GM19240 (cell line): Measurements from ENCODE around the gene CALML5.

Source experiments
- DNase-seq: peaks from one replicate; pipeline ENCODE4 v3.0.0; 2011; ENCODE audit warnings: low spot score; ENCODE audit not compliant: insufficient read length

The CALML5 gene

DNA sequence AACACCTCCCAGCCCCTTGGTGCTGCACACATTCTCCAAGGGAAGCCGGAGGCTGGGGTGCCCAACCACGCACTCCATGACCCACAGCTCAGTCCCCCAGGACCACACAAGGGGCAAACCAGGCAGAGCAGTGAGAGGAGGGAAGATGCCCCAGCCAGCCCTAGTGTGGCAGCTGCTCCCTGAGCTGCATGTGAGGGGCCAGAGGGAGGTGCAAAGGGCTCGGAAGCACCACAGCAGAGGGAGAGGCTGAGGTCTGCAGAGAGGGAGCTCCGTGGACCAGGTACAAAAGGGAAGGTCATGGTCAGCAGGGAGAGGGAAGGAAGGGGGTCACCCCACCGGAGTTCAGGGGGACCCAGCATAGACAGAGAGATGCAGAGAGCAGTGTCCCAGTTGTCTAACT, 1.5 kb upstream of the CALML5 start:
- DNase-seq: no peak

DNA sequence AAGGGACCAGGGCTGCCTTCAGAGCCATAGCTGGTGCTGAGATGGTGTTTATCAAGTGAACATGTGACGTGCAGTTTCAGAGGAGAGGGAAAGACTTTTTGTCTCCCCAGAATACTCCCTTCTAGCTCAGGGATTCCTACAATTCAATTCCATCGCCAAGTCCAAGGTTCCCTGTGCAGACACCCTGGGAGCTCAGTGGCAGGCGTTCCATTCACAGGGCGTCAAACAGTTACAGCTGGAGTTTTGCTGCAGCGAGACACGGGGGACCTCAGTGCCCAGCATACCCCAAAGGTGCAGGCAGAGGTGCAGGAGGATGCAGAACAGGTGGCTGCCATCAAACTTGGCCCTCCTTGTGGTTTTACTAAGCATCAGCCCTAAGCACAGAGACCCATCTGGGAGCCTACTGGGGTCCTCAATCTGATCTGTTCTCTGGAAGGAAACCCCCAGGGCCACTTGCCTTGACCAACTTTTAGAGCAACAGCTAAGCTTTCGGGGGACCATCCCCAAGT, 846 bp upstream of the CALML5 start:
- DNase-seq: no peak

- no peak for DNase-seq
These were observed 428 bp downstream of the CALML5 start for GRCh38 chr10:5498791-5499492.

GRCh38 chr10:5497948-5498730, 1.2 kb downstream of the CALML5 start:
- DNase-seq: no peak

GRCh38 chr10:5497289-5497688, 2.1 kb downstream of the CALML5 start:
- DNase-seq: no peak

GRCh38 chr10:5496261-5497250, 2.8 kb downstream of the CALML5 start:
- DNase-seq: no peak

DNA sequence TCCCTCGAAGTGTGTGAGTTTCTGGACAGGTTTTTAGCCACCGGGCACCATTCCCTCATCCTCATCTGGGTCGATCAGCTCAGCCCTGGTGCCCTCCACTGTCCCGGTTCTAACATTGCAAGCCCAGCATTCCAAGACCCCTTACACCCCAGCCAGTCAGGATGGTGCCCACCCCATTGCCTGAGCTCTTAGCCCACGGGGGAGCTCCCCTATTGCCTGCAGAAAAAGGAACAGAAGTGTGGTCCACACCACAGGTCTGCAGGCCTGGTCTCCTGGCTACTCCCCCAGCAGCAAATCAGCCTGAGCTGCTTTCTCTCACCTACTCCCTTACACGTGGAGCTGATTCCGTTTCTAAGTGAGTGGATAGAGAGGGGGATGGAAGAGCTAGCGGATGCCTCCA, 4.8 kb downstream of the CALML5 start:
- no peak for DNase-seq

GRCh38 chr10:5493691-5494090, 5.7 kb downstream of the CALML5 start:
- no peak for DNase-seq

DNA sequence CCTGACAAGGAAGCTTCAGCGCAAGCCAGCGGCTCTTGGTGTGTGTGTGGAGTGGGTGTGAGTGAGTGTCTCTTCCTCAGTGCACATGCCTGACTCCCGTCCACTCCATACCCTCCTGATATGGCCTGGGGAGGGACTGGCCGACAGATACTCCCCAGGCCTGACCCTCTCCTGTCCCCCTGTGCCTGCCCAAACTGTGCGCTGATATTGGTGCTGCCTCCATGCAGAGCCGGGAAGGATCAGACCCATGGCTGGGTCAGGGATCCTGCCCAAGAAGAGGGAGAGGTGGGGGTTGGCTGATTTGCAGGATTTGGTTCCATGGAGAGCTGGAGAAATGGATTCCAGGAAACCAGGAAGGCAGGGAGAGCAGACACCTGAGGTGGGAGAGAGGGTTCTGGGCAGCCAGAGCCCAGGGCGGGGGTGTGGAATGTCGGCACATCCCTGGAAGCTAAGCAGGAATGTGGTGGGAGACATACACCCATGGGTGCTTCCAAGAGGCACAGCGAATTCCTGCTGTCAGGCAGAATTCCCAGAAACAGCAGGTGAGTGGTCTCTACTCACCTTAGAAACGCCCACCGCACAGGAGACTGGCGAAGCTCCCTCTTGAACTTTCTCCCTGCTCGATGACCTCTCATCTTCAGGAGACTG, 6.3 kb downstream of the CALML5 start:
- no peak for DNase-seq

DNA sequence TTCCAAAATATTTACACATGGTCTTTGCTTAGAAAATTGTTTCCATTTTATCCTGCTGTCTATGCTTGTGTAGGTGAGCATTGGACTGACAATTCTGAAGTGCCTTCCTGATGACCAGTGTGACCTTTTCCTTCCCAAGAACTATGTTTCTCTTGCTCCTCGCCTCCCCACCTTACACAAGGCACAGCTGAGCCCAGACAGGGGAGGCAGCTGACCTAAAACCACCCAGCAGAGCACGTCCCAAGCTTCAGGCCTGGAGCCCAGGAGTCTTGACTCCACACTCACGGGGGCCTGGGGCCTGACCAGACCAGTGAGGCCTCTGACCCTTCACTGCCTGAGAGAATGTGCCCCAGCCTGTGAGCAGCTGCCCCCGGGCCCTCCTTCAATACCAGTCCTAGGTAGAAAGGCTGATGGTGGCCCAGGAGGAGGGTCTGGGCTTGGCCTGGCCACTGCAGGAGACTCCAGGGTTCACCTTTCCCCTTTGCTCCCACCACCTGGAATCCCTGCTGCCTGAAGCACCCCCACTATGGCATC, 7.0 kb downstream of the CALML5 start:
- no peak for DNase-seq

GRCh38 chr10:5491477-5491876, 7.9 kb downstream of the CALML5 start:
- DNase-seq: no peak

- no peak for DNase-seq
These were observed 8.5 kb downstream of the CALML5 start for GRCh38 chr10:5490698-5491464.

DNA sequence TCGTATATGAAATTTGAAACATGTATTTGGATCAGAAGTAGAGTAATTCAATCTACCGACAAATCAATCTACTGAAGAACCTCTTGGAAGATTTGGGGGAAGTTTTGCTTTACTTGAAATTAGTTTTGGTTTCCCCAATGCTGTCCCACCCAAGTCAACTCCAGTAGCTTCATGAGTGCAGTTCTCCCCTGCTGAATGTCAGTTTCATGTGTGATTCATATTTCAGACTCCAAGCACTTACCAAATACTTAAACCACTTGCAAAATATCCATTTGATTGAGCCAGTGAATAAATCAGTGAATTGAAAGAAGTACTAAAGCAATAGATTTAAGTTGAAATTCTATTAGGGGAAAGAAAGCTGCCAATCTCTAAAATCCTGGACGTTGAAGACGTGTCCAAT, 9.3 kb downstream of the CALML5 start:
- DNase-seq: no peak

DNA sequence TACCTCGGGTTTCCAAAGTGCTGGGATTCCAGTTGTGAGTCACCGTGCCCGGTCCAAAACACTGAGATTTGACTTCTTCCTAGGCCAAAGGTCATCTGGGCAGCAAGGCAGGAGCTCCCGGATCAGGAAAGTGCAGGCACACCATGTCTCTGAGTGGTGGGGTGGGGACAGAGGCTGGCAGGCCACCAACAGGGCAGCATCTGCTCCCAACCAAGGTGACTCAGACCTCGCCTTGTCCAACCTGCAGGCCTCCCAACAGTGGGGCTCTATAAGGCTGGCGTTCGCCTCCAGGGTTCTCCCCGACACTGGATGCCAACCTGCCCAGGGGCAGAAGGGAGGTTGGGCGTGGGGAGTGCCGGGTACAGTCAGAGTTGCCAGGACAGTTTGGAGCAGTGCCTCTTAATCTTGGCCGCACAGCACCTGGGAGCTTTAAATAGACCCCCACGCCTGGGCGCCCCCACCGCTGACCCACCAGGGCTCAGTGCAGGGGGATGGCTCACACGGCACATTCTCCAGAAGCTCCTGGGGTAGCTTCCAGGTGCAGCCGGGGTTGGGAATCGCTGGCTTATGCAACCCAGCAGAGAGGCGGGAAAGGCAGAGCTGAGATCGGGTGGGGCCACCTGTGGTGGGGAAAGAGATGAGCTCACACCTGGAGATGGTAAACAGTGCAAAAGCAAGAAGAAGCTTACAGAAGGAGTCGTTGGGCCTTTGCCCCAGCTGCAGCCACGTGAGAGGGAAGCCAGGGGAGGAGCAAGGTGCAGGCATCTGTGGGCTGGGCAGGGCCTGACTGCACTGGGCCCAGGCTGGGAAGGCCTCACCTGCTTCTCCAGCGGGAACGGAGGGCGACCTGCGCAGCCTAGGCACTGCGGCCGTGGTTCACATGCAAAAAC, 10.9 kb downstream of the CALML5 start:
- no peak for DNase-seq

DNA sequence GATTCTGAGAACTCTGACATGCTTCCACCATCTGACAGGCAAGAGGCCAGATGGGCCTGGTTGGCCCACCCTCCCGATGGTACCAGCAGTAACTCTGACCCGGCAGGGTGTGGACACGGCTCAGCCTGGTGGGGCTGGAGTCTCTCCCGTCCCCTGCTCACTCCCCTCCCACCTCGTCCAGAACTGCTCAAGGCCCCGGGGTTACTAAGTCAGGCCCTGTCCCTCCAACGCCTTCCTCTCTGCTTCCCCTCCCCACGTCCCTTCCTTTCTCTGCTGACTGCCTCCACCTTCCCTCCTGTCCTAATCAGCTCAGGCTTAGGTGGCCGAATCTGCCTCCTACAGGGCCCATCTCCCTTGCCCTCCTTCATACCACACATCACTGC, 12.5 kb downstream of the CALML5 start:
- no peak for DNase-seq

DNA sequence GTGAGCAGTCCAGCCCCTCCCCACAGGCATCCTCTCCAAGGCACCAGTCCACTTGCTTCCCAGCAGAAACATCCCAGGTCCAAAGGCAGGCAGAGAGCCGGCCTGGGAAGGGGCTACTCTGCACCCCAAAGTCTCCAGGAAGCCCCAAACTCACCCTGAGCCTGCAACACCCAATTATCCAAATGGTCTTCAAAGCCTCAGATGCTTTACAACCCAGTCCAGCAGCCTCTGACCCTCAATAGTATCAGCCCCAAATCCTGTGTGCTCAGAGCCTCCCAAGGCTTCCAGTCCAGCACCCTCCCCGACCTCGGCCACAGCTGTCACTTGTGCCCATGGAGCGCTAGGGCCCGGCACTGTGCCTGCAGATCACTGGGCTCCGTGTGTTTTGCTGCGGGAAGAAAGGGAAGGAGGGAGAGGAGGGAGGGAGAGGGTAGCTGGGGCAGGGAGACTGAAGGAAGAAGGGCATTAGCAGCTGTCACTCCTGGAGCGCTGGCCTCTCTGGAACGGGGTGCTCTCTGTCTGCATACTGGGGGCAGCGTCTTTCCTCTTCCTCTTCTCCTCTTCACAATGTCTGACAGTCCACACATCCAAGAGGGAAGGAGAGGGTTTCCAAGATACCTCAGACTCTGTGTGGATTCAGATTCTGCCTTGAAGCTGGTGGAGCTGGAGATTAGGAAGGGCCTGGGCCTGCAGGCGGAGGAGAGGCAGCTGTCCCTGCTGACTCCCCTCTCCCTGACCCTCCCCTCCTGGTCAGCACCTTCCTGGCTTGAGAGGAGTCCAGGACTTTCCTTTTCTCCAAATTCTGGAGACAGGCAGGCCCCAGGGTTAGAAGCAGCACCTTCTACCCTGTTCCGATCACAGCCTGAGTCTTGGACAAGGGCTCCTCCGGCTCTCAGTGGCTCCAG, 13.2 kb downstream of the CALML5 start:
- DNase-seq: no peak

- no peak for DNase-seq
These were observed 14.1 kb downstream of the CALML5 start for GRCh38 chr10:5485290-5485689.

DNA sequence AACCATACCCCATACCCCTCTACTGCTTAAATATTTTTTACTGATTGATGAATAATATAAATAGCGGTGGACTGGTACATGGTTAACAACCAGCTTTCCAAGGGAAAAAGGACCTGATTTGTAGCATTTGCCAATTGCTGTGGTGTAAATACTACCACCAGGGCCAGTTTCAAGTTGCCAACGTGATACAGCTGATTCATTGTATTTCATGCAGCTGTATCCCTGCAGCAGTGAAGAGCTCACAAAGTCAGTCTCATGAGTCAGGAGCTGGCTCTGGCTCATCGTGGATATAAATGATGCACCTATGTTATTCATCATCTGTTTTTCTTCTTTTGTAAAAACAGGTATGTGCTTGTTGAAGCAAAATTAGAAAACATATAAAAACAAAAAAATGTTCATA, 15.2 kb downstream of the CALML5 start:
- no peak for DNase-seq
